T-helper 17 cell (primary cell): Measurements from ENCODE around the gene KIR3DL2. TPM values are rescaled to one million over a fixed set of nuclear protein-coding genes. Genes with fewer than 3 reads are reported as not detected.
"Not testable (repeated sequence)": the region's sequence is repeated elsewhere in the genome, so short reads cannot be mapped to it uniquely, and the experiment has no call there.

Experiments used
- ATAC-seq: fragments of 150-1000 bp; cut with Tn5 transposase; 2 replicates; pipeline ENCODE4 v1.10.0; 2021; ENCODE audit warnings: mild to moderate bottlenecking, moderate library complexity
- DNase-seq, 3 donors: peaks; one replicate each; pipeline versions ENCODE4 v3.0.0 to v3.0.0-alpha.2; 2020 to 2021
- H3K9me3 ChIP-seq: one replicate; pipeline ENCODE4 v1.7.0; 2013; ENCODE audit warnings: low read length, mild to moderate bottlenecking; ENCODE audit not compliant: control insufficient read depth, poor library complexity, severe bottlenecking
- H3K27ac Mint-ChIP-seq: one replicate; pipeline ENCODE4 v1.8.0; 2022; ENCODE audit warnings: mild to moderate bottlenecking, moderate library complexity, mixed read lengths
- H3K27me3 Mint-ChIP-seq: one replicate; pipeline ENCODE4 v1.8.0; 2022; ENCODE audit warnings: mixed read lengths
- H3K36me3 Mint-ChIP-seq: one replicate; pipeline ENCODE4 v1.8.0; 2022; ENCODE audit warnings: low read depth, mixed read lengths
- H3K4me1 Mint-ChIP-seq: one replicate; pipeline ENCODE4 v1.8.0; 2022; ENCODE audit warnings: mild to moderate bottlenecking, mixed read lengths
- H3K4me3 Mint-ChIP-seq: one replicate; pipeline ENCODE4 v1.8.0; 2022; ENCODE audit warnings: mild to moderate bottlenecking, moderate library complexity, mixed read lengths
- total RNA-seq, 4 donors: library from RNA in 2 of 4; stranded (reverse) in 2 of 4; gene quantifications; one replicate each; pipeline ENCODE4 v1.2.3 and lab custom pipeline; 2022 to 2026

Gene KIR3DL2
- total RNA-seq, 2 donors from 2014 or later, result 0.92 to 1.3 TPM

GRCh38 chr19:54905803-54906511, 55.7 kb downstream of the KIR3DL2 start, which contains the start of gene NCR1:
NCR1 (plus strand) TSS chr19:54906148; CDS start chr19:54906188, 40 bp downstream.
- no peak within 1 kb of the TSS for H3K27ac Mint-ChIP-seq
- no peak for DNase-seq

GRCh38 chr19:54906819-54907218, 56.6 kb downstream of the KIR3DL2 start:
- no peak for ATAC-seq
- H3K9me3 ChIP-seq, result no peaks in the 10 kb centered on the region
- H3K4me3 Mint-ChIP-seq, result no peak overlapping the region
- H3K4me1 Mint-ChIP-seq, result no peaks in the 10 kb centered on the region
- no peak overlapping the region for H3K27ac Mint-ChIP-seq
- H3K36me3 Mint-ChIP-seq, result no peaks in the 10 kb centered on the region
- H3K27me3 Mint-ChIP-seq, result peaks cover 6% of the 10 kb centered on the region
- DNase-seq, result no peak

More at GRCh38 chr19:54905803-54906511, 55.7 kb downstream of the KIR3DL2 start, which contains the start of gene NCR1:
- no peak for ATAC-seq
- no peaks in the 10 kb centered on the region for H3K9me3 ChIP-seq
- no peaks in the 10 kb centered on the region for H3K4me1 Mint-ChIP-seq
- peaks cover 6% of the 10 kb centered on the region for H3K27me3 Mint-ChIP-seq
- H3K36me3 Mint-ChIP-seq, result no peaks in the 10 kb centered on the region
- H3K4me3 Mint-ChIP-seq, result no peak within 1 kb of the TSS

- H3K27ac Mint-ChIP-seq, H3K27me3 Mint-ChIP-seq, H3K4me1 Mint-ChIP-seq, H3K9me3 ChIP-seq, H3K36me3 Mint-ChIP-seq, ATAC-seq, H3K4me3 Mint-ChIP-seq, DNase-seq: not testable (repeated sequence)
These were observed 57.7 kb downstream of the KIR3DL2 start for GRCh38 chr19:54907899-54908298.

Other genes starting within 250 kb of the KIR3DL2 start
- 1 to 10 TPM in 1 of 2 donors, under 1 TPM in 1; 0.42 to 4.3 TPM for gene LILRB1, start 220.0 kb upstream of the KIR3DL2 start, total RNA-seq
- 1 to 10 TPM in 1 of 2 donors, under 1 TPM in 1; 0.47 to 1.9 TPM for gene LILRB4, start 187.5 kb upstream of the KIR3DL2 start, total RNA-seq
- gene KIR3DL3, start 126.0 kb upstream of the KIR3DL2 start, total RNA-seq, result not detected
- not detected for gene KIR2DL3, start 111.9 kb upstream of the KIR3DL2 start, total RNA-seq
- not detected for gene KIR2DL1, start 80.7 kb upstream of the KIR3DL2 start, total RNA-seq
- not detected for gene KIR2DL4, start 46.8 kb upstream of the KIR3DL2 start, total RNA-seq
- not detected for gene KIR3DL1, start 34.0 kb upstream of the KIR3DL2 start, total RNA-seq
- not detected for gene KIR2DS4, start 17.8 kb upstream of the KIR3DL2 start, total RNA-seq
- gene FCAR, start 23.8 kb downstream of the KIR3DL2 start, total RNA-seq, result 1 to 10 TPM in 1 of 2 donors, under 1 TPM in 1; 0.70 to 8.6 TPM
- gene NCR1, start 55.7 kb downstream of the KIR3DL2 start, total RNA-seq, result not detected
- gene NLRP7, start 97.1 kb downstream of the KIR3DL2 start, total RNA-seq, result not detected
- 1 to 10 TPM; 3.0 to 4.6 TPM for gene NLRP2, start 115.9 kb downstream of the KIR3DL2 start, total RNA-seq
- 10 to 100 TPM in 1 of 2 donors, 1 to 10 TPM in 1; 1.8 to 22.1 TPM for gene GP6, start 187.8 kb downstream of the KIR3DL2 start, total RNA-seq
- 10 to 100 TPM; 11.3 to 12.9 TPM for gene RDH13, start 212.7 kb downstream of the KIR3DL2 start, total RNA-seq
- gene EPS8L1, start 225.4 kb downstream of the KIR3DL2 start, total RNA-seq, result 1 to 10 TPM; 1.8 to 3.3 TPM